ENCODE measurements around the gene ADAMTSL3. TPM values are rescaled to one million over a fixed set of nuclear protein-coding genes. Genes with fewer than 3 reads are reported as not detected.

Gene ADAMTSL3
- total RNA-seq, 1 donor from 2014 or later = 0.41 TPM

- H3K27me3 Mint-ChIP-seq (ENCODE audit: insufficient read depth, low read depth) = no peaks in the 10 kb centered on the region
- no peaks in the 10 kb centered on the region for H3K36me3 Mint-ChIP-seq
These were observed 220.0 kb downstream of the ADAMTSL3 start for GRCh38 chr15:83873966-83874365.

DNA sequence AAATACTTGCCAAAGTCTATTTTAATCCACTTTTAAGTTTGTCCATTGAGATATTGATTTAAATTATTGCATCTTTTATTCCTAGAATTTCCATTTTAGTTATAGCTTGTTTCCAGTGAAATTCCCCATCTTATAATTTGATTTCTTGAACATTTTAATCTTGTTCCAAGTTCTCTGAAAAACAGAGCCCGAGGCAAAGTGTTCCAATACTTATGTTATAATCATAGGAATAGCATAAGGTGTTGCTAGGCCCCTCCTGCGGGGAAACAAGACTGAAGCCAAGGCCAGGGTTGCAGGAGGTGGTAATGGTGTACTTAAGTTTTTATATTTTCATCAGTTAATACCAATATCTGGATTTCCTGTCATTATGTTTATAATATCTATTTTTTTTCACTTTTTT lies 226.6 kb downstream of the ADAMTSL3 start:
- Histone ChIP-seq H3K79me2 (ENCODE audit: low read depth) (no peaks in the 10 kb centered on the region), H2AFZ (replicated peaks) (no peak overlapping the region), H3K4me2 (no peak overlapping the region), H3K4me3 (no peak overlapping the region), H4K20me1 (ENCODE audit: low read depth) (no peaks in the 10 kb centered on the region), H3K27me3 (no peaks in the 10 kb centered on the region), H3K9ac (no peak overlapping the region), H3K4me1 (no peaks in the 10 kb centered on the region), H3K27ac (no peak overlapping the region), H3K36me3 (no peaks in the 10 kb centered on the region), H3F3A (ENCODE audit: low read depth) (no peaks in the 10 kb centered on the region), H3K9me3 (ENCODE audit: low read depth) (no peaks in the 10 kb centered on the region)
- H3K4me3 Mint-ChIP-seq = no peak overlapping the region
- H3K27me3 Mint-ChIP-seq (ENCODE audit: insufficient read depth, low read depth) = no peaks in the 10 kb centered on the region
- H3K36me3 Mint-ChIP-seq = no peaks in the 10 kb centered on the region
- no peak for DNase-seq (ENCODE audit: low spot score)
- H3K4me1 Mint-ChIP-seq = no peaks in the 10 kb centered on the region
- no peak overlapping the region for H3K27ac Mint-ChIP-seq
- TF ChIP-seq EZH2phosphoT487 (IDR thresholded peaks at IDR 0.05) (no peak), CTCF (IDR thresholded peaks at IDR 0.05) (no peak), EZH2 (IDR thresholded peaks at IDR 0.05) (no peak)
- no peaks in the 10 kb centered on the region for H3K9me3 Mint-ChIP-seq

More at GRCh38 chr15:83873966-83874365, 220.0 kb downstream of the ADAMTSL3 start:
- Histone ChIP-seq H3K27ac (no peak overlapping the region), H3K4me1 (no peaks in the 10 kb centered on the region), H2AFZ (replicated peaks) (peak overlapping the region; percentile 26), H3K36me3 (no peaks in the 10 kb centered on the region), H3K9me3 (ENCODE audit: low read depth) (no peaks in the 10 kb centered on the region), H3K27me3 (no peaks in the 10 kb centered on the region), H3F3A (ENCODE audit: low read depth) (no peaks in the 10 kb centered on the region), H4K20me1 (ENCODE audit: low read depth) (no peaks in the 10 kb centered on the region), H3K4me2 (no peak overlapping the region), H3K9ac (no peak overlapping the region), H3K4me3 (no peak overlapping the region), H3K79me2 (ENCODE audit: low read depth) (no peaks in the 10 kb centered on the region)
- Mint-ChIP-seq H3K4me3 (no peak overlapping the region), H3K4me1 (peaks cover 4% of the 10 kb centered on the region), H3K27ac (no peak overlapping the region), H3K9me3 (no peaks in the 10 kb centered on the region)
- DNase-seq (ENCODE audit: low spot score) = no peak
- TF ChIP-seq EZH2phosphoT487 (IDR thresholded peaks at IDR 0.05) (no peak), CTCF (IDR thresholded peaks at IDR 0.05) (no peak), EZH2 (IDR thresholded peaks at IDR 0.05) (no peak)

DNA sequence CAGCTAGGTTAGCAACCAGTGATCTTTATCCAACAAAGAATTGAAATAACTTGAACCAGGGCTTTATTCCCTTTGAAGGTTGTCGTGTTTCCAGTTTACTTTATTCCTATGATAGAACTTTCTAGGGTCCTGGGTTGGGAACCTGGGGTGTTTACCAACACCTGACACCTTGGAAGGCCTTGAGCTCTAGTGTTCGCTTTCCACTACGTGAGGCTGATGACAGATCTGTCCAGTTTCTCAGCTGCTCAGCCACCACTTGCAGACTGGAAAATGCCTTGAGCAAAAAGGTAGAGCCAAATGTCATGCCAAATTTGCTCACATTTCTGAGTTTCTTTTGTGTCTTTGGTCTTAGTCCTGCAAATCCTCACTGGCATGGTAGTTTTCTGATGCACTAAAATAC lies 227.2 kb downstream of the ADAMTSL3 start:
- no peak overlapping the region for H3K4me3 Mint-ChIP-seq
- no peaks in the 10 kb centered on the region for H3K27me3 ChIP-seq
- no peak overlapping the region for H2AFZ ChIP-seq (replicated peaks)
- no peak for TF ChIP-seq EZH2phosphoT487 (IDR thresholded peaks at IDR 0.05)
- no peak for TF ChIP-seq CTCF (IDR thresholded peaks at IDR 0.05)
- TF ChIP-seq EZH2 (IDR thresholded peaks at IDR 0.05) = no peak
- no peaks in the 10 kb centered on the region for H3K4me1 Mint-ChIP-seq
- no peaks in the 10 kb centered on the region for H3K79me2 ChIP-seq (ENCODE audit: low read depth)
- H3K9me3 Mint-ChIP-seq = no peaks in the 10 kb centered on the region
- no peak for DNase-seq (ENCODE audit: low spot score)
- H3K27me3 Mint-ChIP-seq (ENCODE audit: insufficient read depth, low read depth) = no peaks in the 10 kb centered on the region
- H3K36me3 ChIP-seq = no peaks in the 10 kb centered on the region
- no peak overlapping the region for H3K4me3 ChIP-seq
- no peaks in the 10 kb centered on the region for H3F3A ChIP-seq (ENCODE audit: low read depth)
- no peaks in the 10 kb centered on the region for H3K36me3 Mint-ChIP-seq
- no peaks in the 10 kb centered on the region for H3K9me3 ChIP-seq (ENCODE audit: low read depth)
- H3K9ac ChIP-seq = no peak overlapping the region
- H3K27ac ChIP-seq = no peak overlapping the region
- H3K4me1 ChIP-seq = no peaks in the 10 kb centered on the region
- no peaks in the 10 kb centered on the region for H4K20me1 ChIP-seq (ENCODE audit: low read depth)
- H3K27ac Mint-ChIP-seq = no peak overlapping the region
- H3K4me2 ChIP-seq = no peak overlapping the region
